H9 (cell line): ENCODE data around the gene MEGF10. TPM values are rescaled to one million over a fixed set of nuclear protein-coding genes. Genes with fewer than 3 reads are reported as not detected.

ENCODE experiments used
- DNase-seq: peaks from one replicate; pipeline ENCODE4 v3.0.0-alpha.2; 2017
- H2AFZ ChIP-seq: one replicate; pipeline ENCODE4 v1.6.1; 2013; ENCODE audit warnings: mild to moderate bottlenecking, low read length, control low read depth, moderate library complexity
- H2AK5ac ChIP-seq: 2 replicates; pipeline ENCODE4 v1.6.1; 2013; ENCODE audit warnings: low read length, control low read depth, mixed read lengths; ENCODE audit not compliant: insufficient read length
- H2BK120ac ChIP-seq: one replicate; pipeline ENCODE4 v1.6.1; 2013; ENCODE audit warnings: low read depth, mild to moderate bottlenecking, low read length, control low read depth, inconsistent platforms; ENCODE audit not compliant: poor library complexity, severe bottlenecking
- H2BK12ac ChIP-seq: 2 replicates; pipeline ENCODE4 v1.6.1; 2013; ENCODE audit warnings: low read length, control low read depth, mixed read lengths, low read depth; ENCODE audit not compliant: insufficient read length
- H2BK15ac ChIP-seq: 2 replicates; pipeline ENCODE4 v1.6.1; 2013; ENCODE audit warnings: low read depth, low read length, control low read depth
- H2BK20ac ChIP-seq: one replicate; pipeline ENCODE4 v1.6.1; 2013; ENCODE audit warnings: low read depth, mild to moderate bottlenecking, low read length, control low read depth, inconsistent platforms; ENCODE audit not compliant: poor library complexity, severe bottlenecking
- H2BK5ac ChIP-seq: 2 replicates; pipeline ENCODE4 v1.6.1; 2013; ENCODE audit warnings: low read length, control low read depth, mixed read lengths; ENCODE audit not compliant: insufficient read length
- H3K14ac ChIP-seq: 2 replicates; pipeline ENCODE4 v1.6.1; 2013; ENCODE audit warnings: low read length, control low read depth; ENCODE audit not compliant: insufficient read depth
- H3K18ac ChIP-seq: 2 replicates; pipeline ENCODE4 v1.6.1; 2013; ENCODE audit warnings: low read depth, mild to moderate bottlenecking, mixed read lengths, low read length, control low read depth; ENCODE audit not compliant: insufficient read length
- H3K23ac ChIP-seq: 2 replicates; pipeline ENCODE4 v1.6.1; 2013; ENCODE audit warnings: low read length, control low read depth, mixed read lengths, low read depth; ENCODE audit not compliant: insufficient read length
- H3K23me2 ChIP-seq: 2 replicates; pipeline ENCODE4 v1.6.1; 2013; ENCODE audit warnings: low read depth, mild to moderate bottlenecking, mixed read lengths, low read length, control low read depth; ENCODE audit not compliant: insufficient read length, poor library complexity, severe bottlenecking
- H3K27ac ChIP-seq: 2 replicates; pipeline ENCODE4 v1.5.1; 2013; ENCODE audit warnings: low read length, control low read depth, mixed read lengths, low read depth; ENCODE audit not compliant: insufficient read length
- H3K27me3 ChIP-seq: 2 replicates; pipeline ENCODE4 v1.6.1; 2013; ENCODE audit warnings: low read length, control low read depth, inconsistent platforms; ENCODE audit not compliant: insufficient read depth
- H3K4ac ChIP-seq: 2 replicates; pipeline ENCODE4 v1.6.1; 2013; ENCODE audit warnings: low read depth, mild to moderate bottlenecking, control low read depth, inconsistent platforms, low read length, moderate library complexity
- H3K4me1 ChIP-seq: 2 replicates; pipeline ENCODE4 v1.6.1; 2013; ENCODE audit warnings: low read length, control low read depth, inconsistent platforms; ENCODE audit not compliant: insufficient read depth
- H3K4me2 ChIP-seq: 2 replicates; pipeline ENCODE4 v1.6.1; 2013; ENCODE audit warnings: low read length, control low read depth, mixed read lengths; ENCODE audit not compliant: insufficient read length, insufficient read depth
- H3K56ac ChIP-seq: 2 replicates; pipeline ENCODE4 v1.6.1; 2013; ENCODE audit warnings: low read depth, mild to moderate bottlenecking, mixed read lengths, low read length, control low read depth; ENCODE audit not compliant: insufficient read length
- H3K79me1 ChIP-seq: 2 replicates; pipeline ENCODE4 v1.6.1; 2013; ENCODE audit warnings: low read depth, mild to moderate bottlenecking, moderate library complexity, low read length, control low read depth, inconsistent platforms; ENCODE audit not compliant: insufficient read depth, poor library complexity, severe bottlenecking
- H3K79me2 ChIP-seq: 2 replicates; pipeline ENCODE4 v1.6.1; 2013; ENCODE audit warnings: low read length, control low read depth, inconsistent platforms; ENCODE audit not compliant: insufficient read depth
- H3K9ac ChIP-seq: 2 replicates; pipeline ENCODE4 v1.6.1; 2013; ENCODE audit warnings: low read length, control low read depth, mixed read lengths; ENCODE audit not compliant: insufficient read length; ENCODE audit errors: extremely low read depth
- H3K9me3 ChIP-seq: one replicate; pipeline ENCODE4 v1.6.1; 2013; ENCODE audit warnings: low read depth, low read length, inconsistent platforms; ENCODE audit not compliant: control insufficient read depth
- H3T11ph ChIP-seq: one replicate; pipeline ENCODE4 v1.6.1; 2013; ENCODE audit warnings: mild to moderate bottlenecking, low read length, control low read depth, inconsistent platforms
- H4K20me1 ChIP-seq: one replicate; pipeline ENCODE4 v1.6.1; 2013; ENCODE audit not compliant: control insufficient read depth, insufficient read length, insufficient read depth
- H4K5ac ChIP-seq: 2 replicates; pipeline ENCODE4 v1.6.1; 2013; ENCODE audit warnings: low read depth, mild to moderate bottlenecking, mixed read lengths, low read length, control low read depth; ENCODE audit not compliant: insufficient read length
- H4K8ac ChIP-seq: replicated peaks from 2 replicates; pipeline ENCODE4 v1.6.1; 2013; ENCODE audit warnings: low read length, control low read depth, mixed read lengths, low read depth; ENCODE audit not compliant: insufficient read length
- H4K91ac ChIP-seq: 2 replicates; pipeline ENCODE4 v1.6.1; 2013; ENCODE audit warnings: low read depth, mild to moderate bottlenecking, moderate library complexity, mixed read lengths, low read length, control low read depth; ENCODE audit not compliant: insufficient read length
- H3K27ac Mint-ChIP-seq, 3 experiments: 2 replicates in 2 of 3; 3 replicates in 1 of 3; pipeline ENCODE4 v1.8.0; 2020 to 2021; ENCODE audit warnings: mixed read lengths in 3 of 3, mild to moderate bottlenecking in 1 of 3, moderate library complexity in 1 of 3
- H3K27me3 Mint-ChIP-seq: 2 replicates; pipeline ENCODE4 v1.8.0; 2021; ENCODE audit warnings: low read depth, mild to moderate bottlenecking, moderate library complexity, mixed read lengths
- H3K36me3 Mint-ChIP-seq, 3 experiments: 2 replicates in 2 of 3; 3 replicates in 1 of 3; pipeline ENCODE4 v1.8.0; 2020 to 2021; ENCODE audit warnings: low read depth in 3 of 3, mixed read lengths in 3 of 3; ENCODE audit not compliant: insufficient read depth in 1 of 3
- H3K4me1 Mint-ChIP-seq, 2 experiments: 2 replicates each; pipeline ENCODE4 v1.8.0; 2020; ENCODE audit warnings: mixed read lengths in 2 of 2
- H3K4me3 Mint-ChIP-seq, 2 experiments: 2 replicates in 1 of 2; 3 replicates in 1 of 2; pipeline ENCODE4 v1.8.0; 2020 to 2021; ENCODE audit warnings: mild to moderate bottlenecking in 2 of 2, mixed read lengths in 2 of 2, moderate library complexity in 1 of 2
- H3K9me3 Mint-ChIP-seq, 2 experiments: 2 replicates in 1 of 2; 3 replicates in 1 of 2; pipeline ENCODE4 v1.8.0; 2020; ENCODE audit warnings: mild to moderate bottlenecking in 2 of 2, mixed read lengths in 2 of 2, moderate library complexity in 1 of 2
- WGBS: extraction: QIAGEN DNeasy Blood & Tissue Kit; methylation state at CpG from one replicate; pipeline ENCODE4 v1.1.7; 2013; ENCODE audit warnings: missing lambda C conversion rate, low lambda C conversion rate, mixed read lengths; ENCODE audit not compliant: insufficient read length; ENCODE audit errors: extremely low coverage; 5-methylcytosine and 5-hydroxymethylcytosine counted together
- total RNA-seq: library from RNA; stranded (reverse); gene quantifications from 2 replicates; pipeline ENCODE4 v1.2.1, GENCODE V29; 2021
- TF ChIP-seq, protein P1 (sequence below): fragments of 200-600 bp; sonication (generic); conservative IDR thresholded peaks from 3 replicates; pipeline ENCODE4 v1.8.0; 2021; ENCODE audit warnings: antibody characterized with exemption, mild to moderate bottlenecking

Gene MEGF10
- total RNA-seq, 1 experiment from 2014 or later: 36.5 TPM

DNA sequence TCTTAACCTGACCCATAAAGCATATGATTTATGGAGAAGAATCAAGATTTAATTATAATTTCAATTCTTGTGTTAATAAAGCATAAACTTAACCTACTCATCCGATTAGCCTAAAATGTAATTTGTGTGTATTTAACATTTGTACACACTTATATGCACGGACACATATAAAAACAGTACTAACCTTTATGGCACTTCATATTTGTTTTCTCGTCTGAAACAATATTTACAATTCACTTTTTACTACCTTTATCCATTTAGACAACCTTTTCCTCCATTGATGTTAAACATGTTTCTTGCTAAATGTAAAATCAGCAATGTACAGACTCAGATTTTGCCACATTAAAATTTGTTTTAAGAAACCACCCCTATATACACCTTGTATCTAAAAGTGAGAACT, 22.8 kb downstream of the MEGF10 start:
- Histone ChIP-seq H4K20me1 (no peaks in the 10 kb centered on the region), H3K9ac (no peak overlapping the region), H3K23me2 (no peaks in the 10 kb centered on the region), H2BK15ac (no peak overlapping the region), H2BK12ac (no peak overlapping the region), H4K91ac (no peak overlapping the region), H3K27me3 (no peaks in the 10 kb centered on the region), H3K79me1 (no peaks in the 10 kb centered on the region), H2BK5ac (no peak overlapping the region), H2BK120ac (no peak overlapping the region), H3K23ac (no peak overlapping the region), H3K9me3 (no peaks in the 10 kb centered on the region), H4K5ac (no peak overlapping the region), H3K18ac (no peak overlapping the region), H4K8ac (no peak overlapping the region), H3K56ac (no peak overlapping the region), H2BK20ac (no peak overlapping the region), H3K4me2 (no peak overlapping the region), H2AK5ac (no peak overlapping the region), H3K14ac (no peak overlapping the region), H3T11ph (no peak overlapping the region), H3K79me2 (peaks cover 2% of the 10 kb centered on the region; the same call in 1 of the 2 replicates), H3K27ac (no peak overlapping the region), H3K4ac (no peak overlapping the region), H2AFZ (no peak overlapping the region), H3K4me1 (peaks cover 8% of the 10 kb centered on the region; the same call in 1 of the 2 replicates)
- TF ChIP-seq, protein P1, sequence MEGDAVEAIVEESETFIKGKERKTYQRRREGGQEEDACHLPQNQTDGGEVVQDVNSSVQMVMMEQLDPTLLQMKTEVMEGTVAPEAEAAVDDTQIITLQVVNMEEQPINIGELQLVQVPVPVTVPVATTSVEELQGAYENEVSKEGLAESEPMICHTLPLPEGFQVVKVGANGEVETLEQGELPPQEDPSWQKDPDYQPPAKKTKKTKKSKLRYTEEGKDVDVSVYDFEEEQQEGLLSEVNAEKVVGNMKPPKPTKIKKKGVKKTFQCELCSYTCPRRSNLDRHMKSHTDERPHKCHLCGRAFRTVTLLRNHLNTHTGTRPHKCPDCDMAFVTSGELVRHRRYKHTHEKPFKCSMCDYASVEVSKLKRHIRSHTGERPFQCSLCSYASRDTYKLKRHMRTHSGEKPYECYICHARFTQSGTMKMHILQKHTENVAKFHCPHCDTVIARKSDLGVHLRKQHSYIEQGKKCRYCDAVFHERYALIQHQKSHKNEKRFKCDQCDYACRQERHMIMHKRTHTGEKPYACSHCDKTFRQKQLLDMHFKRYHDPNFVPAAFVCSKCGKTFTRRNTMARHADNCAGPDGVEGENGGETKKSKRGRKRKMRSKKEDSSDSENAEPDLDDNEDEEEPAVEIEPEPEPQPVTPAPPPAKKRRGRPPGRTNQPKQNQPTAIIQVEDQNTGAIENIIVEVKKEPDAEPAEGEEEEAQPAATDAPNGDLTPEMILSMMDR: no peak
- Mint-ChIP-seq H3K4me1 (peaks cover 45 to 47% of the 10 kb centered on the region in 2 experiments), H3K27me3 (no peaks in the 10 kb centered on the region), H3K4me3 (no peak overlapping the region), H3K9me3 (peaks cover 3 to 9% of the 10 kb centered on the region in 2 experiments; a peak in 4 of 5 replicates), H3K27ac (no peak overlapping the region), H3K36me3 (peaks cover 11 to 27% (median 15%) of the 10 kb centered on the region in 3 experiments; a peak in 6 of 7 replicates)
- WGBS: 100% methylated on average over 1 of the region's 3 CpGs
- DNase-seq: no peak
